HEK293 (cell line): Measurements from ENCODE around the gene TMEM187.

Experiments used
- CTCF ChIP-seq: fragments of 450-650 bp; formaldehyde crosslinking; IDR thresholded peaks from 2 replicates; pipeline ENCODE4 v1.5.1; 2016; ENCODE audit warnings: missing biosample characterization, missing genetic modification characterization
- ZNF292 ChIP-seq: fragments of 450-650 bp; formaldehyde crosslinking; IDR thresholded peaks from 2 replicates; pipeline ENCODE4 v1.5.1; 2016; ENCODE audit warnings: low read depth, missing biosample characterization, missing genetic modification characterization, borderline replicate concordance
- ZNF449 ChIP-seq: fragments of 450-650 bp; formaldehyde crosslinking; IDR thresholded peaks from 2 replicates; pipeline ENCODE4 v1.5.1; 2017; ENCODE audit warnings: missing biosample characterization, mild to moderate bottlenecking, missing genetic modification characterization, moderate library complexity
- ZNF48 ChIP-seq: fragments of 450-650 bp; formaldehyde crosslinking; IDR thresholded peaks from 2 replicates; pipeline ENCODE4 v1.5.1; 2016; ENCODE audit warnings: missing biosample characterization, missing genetic modification characterization
- ZNF558 ChIP-seq: fragments of 450-650 bp; formaldehyde crosslinking; IDR thresholded peaks from 2 replicates; pipeline ENCODE4 v1.5.1; 2016; ENCODE audit warnings: missing biosample characterization, missing genetic modification characterization
- ZNF658 ChIP-seq: fragments of 450-650 bp; formaldehyde crosslinking; IDR thresholded peaks from 2 replicates; pipeline ENCODE4; 2016; ENCODE audit warnings: missing biosample characterization, missing genetic modification characterization
- ZNF830 ChIP-seq: fragments of 450-650 bp; IDR thresholded peaks from 2 replicates; pipeline ENCODE4 v1.5.0; 2018; ENCODE audit warnings: missing biosample characterization, missing genetic modification characterization, low read depth, mild to moderate bottlenecking, moderate library complexity
- TF ChIP-seq, protein P1 (sequence below): fragments of 450-650 bp; formaldehyde crosslinking; IDR thresholded peaks from 2 replicates; pipeline ENCODE4 v1.5.1; 2016; ENCODE audit warnings: missing biosample characterization, missing genetic modification characterization

DNA sequence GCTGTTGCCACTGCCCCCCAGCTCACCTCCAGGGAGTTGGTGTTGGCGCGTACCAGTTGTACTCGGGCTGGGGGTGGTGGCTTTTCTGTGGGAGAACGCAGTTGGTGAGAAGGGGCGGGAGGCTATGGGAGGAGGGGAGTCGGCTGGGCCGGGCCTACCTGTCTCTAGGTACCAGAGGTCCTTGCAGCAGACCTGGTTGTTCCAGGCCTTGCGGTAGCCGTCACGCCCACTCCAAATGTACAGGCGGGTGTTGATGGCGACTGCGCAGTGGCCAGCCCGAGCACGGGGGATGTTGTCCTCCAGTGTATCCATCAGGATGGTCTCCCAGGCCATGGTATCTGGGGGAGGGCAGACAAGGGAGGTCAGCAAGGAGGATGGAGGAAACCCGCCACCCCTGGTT is 12.5 kb upstream of the TMEM187 start:
- TF ChIP-seq CTCF (no peak), ZNF449 (tag by site-specific recombination) (no peak), ZNF558 (tag by site-specific recombination) (no peak), ZNF292 (no peak), ZNF48 (tag by site-specific recombination) (no peak), ZNF658 (tag by site-specific recombination) (no peak), ZNF830 (tag by site-specific recombination) (no peak)
- TF ChIP-seq, protein P1, sequence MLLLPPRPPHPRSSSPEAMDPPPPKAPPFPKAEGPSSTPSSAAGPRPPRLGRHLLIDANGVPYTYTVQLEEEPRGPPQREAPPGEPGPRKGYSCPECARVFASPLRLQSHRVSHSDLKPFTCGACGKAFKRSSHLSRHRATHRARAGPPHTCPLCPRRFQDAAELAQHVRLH (tag by site-specific recombination): no peak
